Right lobe of liver (tissue), 6 donors: Measurements from ENCODE around the gene PIANP. TPM values are rescaled to one million over a fixed set of nuclear protein-coding genes. Genes with fewer than 3 reads are reported as not detected.

Experiments used
- ATAC-seq, 4 donors: fragments of 200-7000 bp; cut with Tn5 transposase; one replicate each; pipeline ENCODE4 v1.9.1; 2020; ENCODE audit warnings: mild to moderate bottlenecking in 4 of 4, moderate library complexity in 4 of 4
- DNase-seq, 3 donors: peaks; one replicate each; pipeline ENCODE4 v3.0.0-alpha.2; 2020
- H3K27ac ChIP-seq, 3 donors: fragments of 200-600 bp; one replicate each; pipeline ENCODE4 v1.8.0; 2022
- H3K27me3 ChIP-seq, 2 donors: fragments of 200-600 bp; one replicate each; pipeline ENCODE4 v1.8.0; 2022
- H3K36me3 ChIP-seq, 4 donors: fragments of 200-600 bp; sonication (generic) in 1 of 4; one replicate each; pipeline versions ENCODE4 v1.5.1 to v1.8.0; 2017 to 2022; ENCODE audit warnings: control low read depth in 1 of 4
- H3K4me1 ChIP-seq, 4 donors: fragments of 200-600 bp; sonication (generic) in 1 of 4; one replicate each; pipeline versions ENCODE4 v1.5.1 to v1.8.0; 2017 to 2022; ENCODE audit warnings: control low read depth in 1 of 4
- H3K4me3 ChIP-seq, 3 donors: fragments of 200-600 bp; one replicate each; pipeline ENCODE4 v1.8.0; 2022
- H3K9me3 ChIP-seq, 4 donors: fragments of 200-600 bp; sonication (generic) in 1 of 4; one replicate each; pipeline versions ENCODE4 v1.5.1 to v1.8.0; 2017 to 2022; ENCODE audit warnings: control low read depth in 1 of 4
- CTCF ChIP-seq, 4 donors: fragments of 200-600 bp in 3 of 4; fragments of 450-650 bp in 1 of 4; IDR thresholded peaks; one replicate each; pipeline versions ENCODE4 v1.5.1 to v1.8.0; 2016 to 2022; ENCODE audit warnings: antibody characterized with exemption in 4 of 4, mild to moderate bottlenecking in 2 of 4
- POLR2A ChIP-seq: fragments of 450-650 bp; IDR thresholded peaks from one replicate; pipeline ENCODE4 v1.6.1; 2017; ENCODE audit warnings: antibody characterized with exemption, mild to moderate bottlenecking
- WGBS: methylation state at CpG from one replicate; pipeline ENCODE4 v1.1.6; 2018; ENCODE audit warnings: low coverage, low lambda C conversion rate; ENCODE audit not compliant: insufficient coverage; ENCODE audit errors: missing lambda C conversion rate; 5-methylcytosine and 5-hydroxymethylcytosine counted together
- intact Hi-C, 2 donors: fragments of 100-400 bp; cut with DNase I; formaldehyde crosslinking; loops; one replicate each; pipeline versions ENCODE4 v1.11.2 to v1.14.1; 2022
- total RNA-seq, 6 experiments: library from RNA; depleted of rRNA in 2 of 6; stranded (reverse); fragments of >200 nt in 2 of 6; fragmentation: NEBNext Ultra II Directional in 3 of 6; extraction: Animal tissue kit (Norgen Biotek cat#: 25700) in 3 of 6; gene quantifications; one replicate each; pipeline versions ENCODE4 v1.1.0 to v1.2.4, GENCODE V29; 2016 to 2023
- donor health status: DM: no; HTN: yes; CAD: no.
- donor health status: DM: no; HTN: no; CAD: no.
- donor health status: DM: no; HTN: no; CAD: no.
- donor health status: DM: no; HTN: yes; CAD: no.
- donor health status: DM: no; HTN: yes; CAD: no.

The PIANP gene
- total RNA-seq, 6 experiments from 2014 or later, result not detected

GRCh38 chr12:6696690-6697583, 3.7 kb downstream of the PIANP start:
- Histone ChIP-seq H3K36me3 (no peaks in the 10 kb centered on the region), H3K4me1 (peaks cover 0 to 5% (median 0%) of the 10 kb centered on the region in 4 donors), H3K9me3 (no peaks in the 10 kb centered on the region), H3K27me3 (peaks cover 6 to 11% of the 10 kb centered on the region in 2 donors), H3K27ac (no peak overlapping the region), H3K4me3 (no peak overlapping the region)
- ATAC-seq (no peak), DNase-seq (no peak)
- no peak for TF ChIP-seq POLR2A
- intact Hi-C loops, result loop anchor here in 1 of 2 donors (10.0 kb wide), 1 partner anchor 72 kb away; no protein-coding TSS in a partner anchor
- 55% methylated on average over 11 of the region's 17 CpGs for WGBS

- Histone ChIP-seq H3K27ac (no peak overlapping the region), H3K27me3 (no peaks in the 10 kb centered on the region), H3K36me3 (no peaks in the 10 kb centered on the region), H3K9me3 (no peaks in the 10 kb centered on the region), H3K4me1 (peaks cover 0 to 2% (median under 1%) of the 10 kb centered on the region in 4 donors), H3K4me3 (no peak overlapping the region)
- intact Hi-C loops, result loop anchor here in 1 of 2 donors (10.0 kb wide), 1 partner anchor 71 kb away; no protein-coding TSS in a partner anchor
- DNase-seq (no peak), ATAC-seq (peak in 1 of 4 donors; percentile 9)
- TF ChIP-seq CTCF (IDR thresholded peaks at IDR 0.05), result no peak
- no peak for TF ChIP-seq POLR2A
- 17% methylated on average over 2 of the region's 11 CpGs for WGBS
Measured at GRCh38 chr12:6695313-6696045, 5.1 kb downstream of the PIANP start.

GRCh38 chr12:6694701-6695100, 5.9 kb downstream of the PIANP start:
- Histone ChIP-seq H3K4me3 (no peak overlapping the region), H3K27ac (no peak overlapping the region), H3K36me3 (no peaks in the 10 kb centered on the region), H3K4me1 (peaks cover 0 to 7% (median 3%) of the 10 kb centered on the region in 4 donors), H3K27me3 (no peaks in the 10 kb centered on the region), H3K9me3 (no peaks in the 10 kb centered on the region)
- ATAC-seq (peak in 1 of 4 donors; percentile 6), DNase-seq (no peak)
- TF ChIP-seq POLR2A, result no peak
- no peak for TF ChIP-seq CTCF (IDR thresholded peaks at IDR 0.05)
- whole genome bisulfite sequencing, result 73% methylated on average over 6 of the region's 9 CpGs
- intact Hi-C loops, result loop anchor here in 1 of 2 donors (10.0 kb wide), 1 partner anchor 70 kb away; no protein-coding TSS in a partner anchor

GRCh38 chr12:6693832-6694355, 6.7 kb downstream of the PIANP start:
- H3K27ac ChIP-seq, result no peak overlapping the region
- no peak for TF ChIP-seq POLR2A
- TF ChIP-seq CTCF (IDR thresholded peaks at IDR 0.05), result no peak
- no peaks in the 10 kb centered on the region for H3K9me3 ChIP-seq
- intact Hi-C loops, result loop anchor here in 1 of 2 donors (10.0 kb wide), 1 partner anchor 69 kb away; no protein-coding TSS in a partner anchor
- no peaks in the 10 kb centered on the region for H3K36me3 ChIP-seq
- H3K27me3 ChIP-seq, result no peaks in the 10 kb centered on the region
- H3K4me3 ChIP-seq, result no peak overlapping the region
- WGBS, result 33% methylated on average over 1 of the region's 4 CpGs
- ATAC-seq (no peak), DNase-seq (no peak)
- H3K4me1 ChIP-seq, result peaks cover 0 to 7% (median 3%) of the 10 kb centered on the region in 4 donors
